ENCODE data around the gene PLXNA4.
"Not testable (repeated sequence)": the region's sequence is repeated elsewhere in the genome, so short reads cannot be mapped to it uniquely, and the experiment has no call there.

PLXNA4 gene

DNA sequence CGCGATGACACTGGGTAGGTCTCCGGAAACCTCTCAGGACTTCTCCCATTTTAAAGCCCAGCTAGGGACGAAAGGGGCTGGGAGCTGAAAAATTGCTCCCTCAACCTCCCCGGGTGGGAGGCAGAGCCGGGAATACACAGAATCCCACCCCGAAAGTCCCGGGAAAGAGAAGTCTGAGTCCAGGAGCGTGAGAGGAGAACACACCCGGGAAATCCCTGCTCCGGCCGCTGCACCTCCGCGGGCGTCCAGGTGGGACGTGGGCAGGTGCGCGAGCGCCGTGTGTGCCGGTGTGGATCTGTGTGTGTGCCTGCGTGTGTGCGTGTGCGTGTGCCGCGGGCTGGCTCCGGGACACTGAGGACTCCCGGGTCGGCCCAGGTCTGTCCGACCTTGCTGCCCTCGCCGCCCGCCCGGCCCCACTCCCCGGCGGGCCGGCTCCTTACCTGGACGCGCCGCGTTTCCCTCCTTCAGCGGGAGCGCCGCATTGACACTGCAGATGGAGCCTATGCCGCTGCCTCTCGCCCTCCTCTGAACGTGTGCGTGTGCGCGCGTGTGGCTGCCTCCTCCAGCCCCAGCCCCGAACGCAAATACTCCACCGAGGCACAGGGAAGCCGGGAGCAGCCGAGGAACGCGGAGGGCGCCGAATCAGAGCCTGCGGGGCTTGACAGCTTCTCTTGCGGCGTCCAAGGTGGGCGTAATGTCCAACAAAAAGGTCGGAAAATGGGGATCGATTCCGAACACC, at the start of gene PLXNA4:
TSS of gene PLXNA4 (minus strand) at position 489 of the 739 bp plus-strand sequence. CDS start 67,777 bp downstream, outside the sequence.
- in situ Hi-C loops (cut with HindIII; ENCODE audit: low sequenced_read_pairs), result no loop called here

DNA sequence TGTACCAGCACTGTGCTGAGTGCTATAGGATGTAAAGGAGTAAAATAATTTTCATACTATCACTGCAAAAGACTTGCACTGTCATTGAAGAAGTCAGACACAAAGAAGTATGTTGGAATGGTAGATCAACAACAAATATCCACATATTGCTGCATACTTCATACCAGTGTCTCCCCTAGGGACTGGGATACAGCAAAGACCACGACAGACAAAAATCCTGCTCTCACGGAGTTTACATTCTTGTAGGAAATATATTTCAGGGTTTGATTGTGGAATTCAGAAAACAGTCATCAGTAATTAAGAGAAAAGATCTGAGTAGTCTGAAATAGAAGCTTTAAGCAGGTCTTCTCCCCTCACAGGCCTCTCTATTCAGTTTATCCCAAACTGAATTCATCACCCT, 49.4 kb upstream of the PLXNA4 start:
- in situ Hi-C loops (cut with HindIII; ENCODE audit: low sequenced_read_pairs), result no loop called here

- in situ Hi-C loops (cut with HindIII; ENCODE audit: low sequenced_read_pairs), result no loop called here
Measured at GRCh38 chr7:132622081-132622480, 45.8 kb upstream of the PLXNA4 start.

- in situ Hi-C loops (cut with HindIII; ENCODE audit: low sequenced_read_pairs), result no loop called here
Measured at GRCh38 chr7:132619967-132620366, 43.7 kb upstream of the PLXNA4 start.

- in situ Hi-C loops (cut with HindIII; ENCODE audit: low sequenced_read_pairs), result no loop called here
Measured at GRCh38 chr7:132618956-132619305, 42.7 kb upstream of the PLXNA4 start.

DNA sequence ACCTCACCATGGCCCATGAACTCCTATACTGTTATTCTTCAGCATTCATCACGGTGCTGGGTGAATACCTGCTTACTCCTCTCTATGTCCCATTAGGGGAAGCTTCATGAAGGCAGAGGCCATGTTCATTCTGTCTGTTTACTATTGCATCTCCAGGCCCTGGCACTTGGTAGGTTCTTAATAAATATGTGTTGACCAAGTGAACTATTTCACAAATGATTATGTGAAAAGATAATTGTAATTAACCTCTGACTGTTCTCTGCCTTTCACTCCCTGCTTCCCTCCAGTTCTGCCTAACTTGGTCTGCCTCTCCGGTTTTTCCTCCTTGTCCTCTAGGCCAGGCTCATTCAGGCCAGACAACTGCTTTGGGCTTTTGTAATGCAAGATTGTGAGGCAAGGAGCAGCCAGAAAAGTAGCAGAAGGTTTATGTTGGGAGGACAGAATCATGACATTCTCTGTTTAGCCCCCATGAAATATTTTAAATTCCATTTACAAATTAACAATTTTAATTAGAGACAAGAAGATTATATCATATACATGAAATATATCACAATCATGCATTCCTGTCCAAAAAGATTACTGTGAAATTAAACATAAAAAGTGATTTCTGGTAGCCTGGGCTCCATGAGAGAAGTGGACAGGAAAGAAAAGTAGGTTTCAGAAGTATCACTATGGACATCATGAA, 42.1 kb upstream of the PLXNA4 start:
- in situ Hi-C loops (cut with HindIII; ENCODE audit: low sequenced_read_pairs), result no loop called here

DNA sequence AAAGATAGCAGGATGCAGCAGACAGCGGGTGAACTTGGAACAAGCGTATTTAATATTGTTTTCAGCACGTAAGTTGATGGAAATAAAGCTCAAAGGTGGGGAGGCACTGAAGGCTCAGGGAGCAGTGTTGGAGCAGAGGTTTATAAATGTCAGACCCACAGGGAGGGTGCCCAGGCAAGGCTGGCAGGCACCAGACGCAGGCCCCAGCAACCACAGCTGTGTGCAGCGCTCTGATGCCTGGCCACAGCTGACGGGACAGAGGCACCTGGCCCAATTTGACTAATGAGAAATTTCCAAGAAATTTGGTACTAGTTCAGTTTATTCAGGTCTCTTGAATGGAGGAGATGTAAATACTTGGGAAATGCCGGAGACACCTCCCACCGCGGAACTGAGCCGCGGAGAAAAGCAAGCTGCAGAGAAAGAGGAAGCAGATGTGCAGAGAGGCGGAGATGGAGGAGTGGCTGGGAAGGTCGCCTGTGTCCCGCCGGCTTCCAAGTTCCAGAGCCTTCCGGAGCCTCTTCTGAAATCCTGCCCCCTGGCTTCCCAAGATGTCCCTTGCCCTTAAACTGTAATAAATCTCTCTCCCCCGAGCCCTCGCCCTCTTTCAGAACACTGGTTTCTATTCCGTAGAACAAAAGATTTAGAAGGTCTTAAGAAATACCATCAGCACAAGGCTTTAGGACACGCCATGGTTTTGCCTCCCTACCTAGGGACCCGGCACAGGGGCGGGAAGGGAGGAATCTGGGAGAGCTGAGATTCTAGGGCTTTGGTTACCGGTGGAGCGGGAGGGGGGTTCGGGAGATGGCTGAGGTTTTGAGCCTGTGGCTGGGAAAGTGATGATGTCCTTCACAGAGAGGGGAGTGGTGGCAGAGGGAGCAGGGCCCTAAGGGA, 38.4 kb upstream of the PLXNA4 start:
- in situ Hi-C loops (cut with HindIII; ENCODE audit: low sequenced_read_pairs), result no loop called here

- in situ Hi-C loops (cut with HindIII; ENCODE audit: low sequenced_read_pairs), result no loop called here
Measured at GRCh38 chr7:132613737-132614136, 37.5 kb upstream of the PLXNA4 start.

DNA sequence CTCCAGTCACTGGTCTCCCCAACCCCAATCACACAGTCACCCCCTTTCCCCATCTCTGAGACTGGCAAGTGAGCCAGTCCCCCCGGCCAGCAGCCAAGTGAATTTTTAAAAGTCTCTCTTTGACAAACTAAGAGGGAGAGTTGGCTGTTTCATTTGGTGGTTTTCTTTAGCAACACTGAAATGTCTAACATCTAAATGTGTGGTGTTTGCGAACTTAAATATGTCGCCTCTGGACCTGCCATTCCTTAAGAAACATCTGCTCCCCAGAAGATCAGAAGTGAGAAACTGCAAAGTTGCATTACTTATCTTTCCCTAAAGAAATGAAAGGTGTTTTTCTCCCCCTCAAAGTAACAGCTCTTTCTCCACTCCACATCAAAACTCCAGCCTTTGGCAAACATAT, 34.7 kb upstream of the PLXNA4 start:
- in situ Hi-C loops (cut with HindIII; ENCODE audit: low sequenced_read_pairs), result no loop called here

GRCh38 chr7:132609906-132610520, 33.7 kb upstream of the PLXNA4 start:
- in situ Hi-C loops (cut with HindIII; ENCODE audit: low sequenced_read_pairs), result no loop called here

GRCh38 chr7:132609222-132609621, 33.0 kb upstream of the PLXNA4 start:
- in situ Hi-C loops (cut with HindIII; ENCODE audit: low sequenced_read_pairs), result no loop called here

DNA sequence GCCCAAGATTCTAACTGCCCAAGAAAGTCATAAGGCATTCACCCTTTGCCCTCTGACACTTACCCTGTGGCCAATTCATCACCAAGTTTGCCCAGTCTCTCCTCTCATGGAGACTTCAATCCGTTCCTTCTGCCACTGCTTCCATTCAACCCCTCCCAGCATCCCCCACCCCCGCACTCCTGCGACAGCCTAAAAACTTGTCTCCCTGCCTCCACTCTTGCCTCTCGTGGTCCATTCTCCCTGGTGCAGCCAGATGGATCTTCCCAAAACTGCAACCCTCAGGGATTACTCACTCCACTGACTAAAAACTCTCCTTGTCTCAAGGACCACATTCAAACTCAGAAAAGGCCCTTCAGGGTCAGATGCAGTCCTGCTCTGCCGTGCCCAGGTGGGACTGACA, 32.3 kb upstream of the PLXNA4 start:
- in situ Hi-C loops (cut with HindIII; ENCODE audit: low sequenced_read_pairs), result no loop called here

DNA sequence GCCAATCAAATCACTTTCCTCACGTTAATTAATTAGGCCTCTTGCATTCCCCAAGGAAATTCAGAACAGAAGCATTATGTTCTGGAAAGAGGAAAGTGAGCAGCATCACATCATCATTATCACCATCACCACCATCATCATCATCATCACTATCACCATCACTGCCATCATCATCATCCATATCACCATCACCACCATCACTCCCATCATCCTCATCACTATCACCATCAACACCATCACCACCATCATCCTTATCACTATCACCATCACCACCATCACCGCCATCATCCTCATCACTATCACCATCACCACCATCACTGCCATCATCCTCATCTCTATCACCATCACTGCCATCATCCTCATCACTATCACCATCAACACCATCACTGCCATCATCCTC, 31.4 kb upstream of the PLXNA4 start:
- in situ Hi-C loops (cut with HindIII; ENCODE audit: low sequenced_read_pairs), result no loop called here

DNA sequence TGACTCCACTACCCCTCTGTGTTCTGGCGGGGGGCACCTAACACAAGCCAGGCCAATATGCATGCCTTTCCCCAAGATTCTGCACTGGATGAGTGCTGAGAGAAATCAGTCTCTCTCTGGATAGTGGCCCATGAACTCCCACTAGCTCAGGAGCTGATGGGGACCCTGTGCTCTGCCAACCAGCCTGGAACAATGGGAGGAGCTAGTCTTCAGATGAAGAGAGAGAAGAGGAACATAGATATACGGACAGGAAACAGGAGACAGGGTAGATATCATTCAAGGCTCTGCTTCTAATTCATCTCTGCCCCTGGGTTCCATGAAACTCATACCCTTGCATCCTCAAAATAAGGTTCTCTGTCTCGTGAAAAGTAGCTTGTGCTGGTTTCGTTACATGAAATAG, 27.9 kb upstream of the PLXNA4 start:
- in situ Hi-C loops (cut with HindIII; ENCODE audit: low sequenced_read_pairs), result no loop called here

DNA sequence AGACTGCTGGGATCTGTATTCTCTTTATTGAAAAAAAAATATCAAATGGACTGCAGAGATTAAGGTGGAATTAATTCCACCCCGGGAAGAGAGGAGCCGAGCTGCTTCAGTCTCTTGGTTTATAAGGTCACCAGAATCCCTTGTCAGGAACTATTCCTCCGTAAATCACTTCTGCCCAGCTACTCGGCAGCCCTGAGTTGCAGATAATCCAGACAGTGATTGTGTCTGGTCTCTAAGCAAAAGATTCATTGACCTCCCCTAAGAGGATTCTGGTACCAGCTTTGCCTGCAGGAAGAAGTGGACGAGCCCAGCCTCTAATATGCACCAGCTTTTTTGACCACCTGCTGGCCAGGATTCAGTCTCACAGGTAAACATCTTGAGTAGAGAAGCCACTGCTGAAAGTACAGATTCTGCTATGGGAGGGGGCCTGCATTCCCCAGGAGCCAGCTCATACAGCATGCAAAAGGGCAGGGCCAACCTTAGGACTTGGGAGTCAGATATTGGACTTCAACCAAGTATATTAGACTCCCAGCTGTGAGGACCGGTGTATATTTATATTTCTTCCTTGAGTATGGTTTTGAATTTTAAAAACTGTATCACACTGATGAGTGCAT, 27.1 kb upstream of the PLXNA4 start:
- in situ Hi-C loops (cut with HindIII; ENCODE audit: low sequenced_read_pairs), result no loop called here

- in situ Hi-C loops (cut with HindIII; ENCODE audit: low sequenced_read_pairs), result no loop called here
Measured at GRCh38 chr7:132601783-132602182, 25.5 kb upstream of the PLXNA4 start.

- in situ Hi-C loops (cut with HindIII; ENCODE audit: low sequenced_read_pairs), result no loop called here
Measured at GRCh38 chr7:132596588-132596987, 20.3 kb upstream of the PLXNA4 start.

DNA sequence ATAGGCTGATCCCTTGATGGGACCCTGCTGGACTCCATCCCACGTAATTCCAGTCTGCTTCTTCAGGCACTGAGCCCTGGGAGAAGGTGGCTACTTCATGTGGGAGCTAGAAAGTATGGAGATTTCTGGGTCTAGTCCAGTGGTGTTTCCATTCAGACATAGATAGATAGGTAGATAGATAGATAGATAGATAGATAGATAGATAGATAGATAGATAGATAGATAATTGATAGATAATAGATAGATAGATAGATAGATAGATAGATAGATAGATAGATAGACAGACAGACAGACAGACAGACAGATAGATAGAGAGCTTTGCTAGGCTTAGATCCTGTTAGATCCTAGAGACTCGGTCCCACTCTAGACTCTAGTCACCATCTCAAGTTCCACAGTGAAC, 18.5 kb upstream of the PLXNA4 start:
- in situ Hi-C loops (cut with HindIII; ENCODE audit: low sequenced_read_pairs), result not testable (repeated sequence)

- in situ Hi-C loops (cut with HindIII; ENCODE audit: low sequenced_read_pairs), result no loop called here
Measured at GRCh38 chr7:132592936-132593335, 16.7 kb upstream of the PLXNA4 start.

- in situ Hi-C loops (cut with HindIII; ENCODE audit: low sequenced_read_pairs), result no loop called here
Measured at GRCh38 chr7:132592231-132592920, 16.1 kb upstream of the PLXNA4 start.

Data from DLD1 (cell line).